A549 treated with RU486 at 1 μM for 4 hours (cell line): ENCODE results near the gene RBMS2. TPM values are rescaled to one million over a fixed set of nuclear protein-coding genes. Genes with fewer than 3 reads are reported as not detected.

Experiments
- total RNA-seq: library from RNA; stranded (reverse); fragments of 200-300 nt; extraction: Qiagen RNA extraction; gene quantifications from 5 replicates; pipeline ENCODE4 v1.2.3, GENCODE V29; 2022; ENCODE audit warnings: low read depth

The RBMS2 gene, protein sequence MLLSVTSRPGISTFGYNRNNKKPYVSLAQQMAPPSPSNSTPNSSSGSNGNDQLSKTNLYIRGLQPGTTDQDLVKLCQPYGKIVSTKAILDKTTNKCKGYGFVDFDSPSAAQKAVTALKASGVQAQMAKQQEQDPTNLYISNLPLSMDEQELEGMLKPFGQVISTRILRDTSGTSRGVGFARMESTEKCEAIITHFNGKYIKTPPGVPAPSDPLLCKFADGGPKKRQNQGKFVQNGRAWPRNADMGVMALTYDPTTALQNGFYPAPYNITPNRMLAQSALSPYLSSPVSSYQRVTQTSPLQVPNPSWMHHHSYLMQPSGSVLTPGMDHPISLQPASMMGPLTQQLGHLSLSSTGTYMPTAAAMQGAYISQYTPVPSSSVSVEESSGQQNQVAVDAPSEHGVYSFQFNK
- total RNA-seq, result 10.4 to 14.5 TPM (median 13.6 TPM) in 5 replicates

DNA sequence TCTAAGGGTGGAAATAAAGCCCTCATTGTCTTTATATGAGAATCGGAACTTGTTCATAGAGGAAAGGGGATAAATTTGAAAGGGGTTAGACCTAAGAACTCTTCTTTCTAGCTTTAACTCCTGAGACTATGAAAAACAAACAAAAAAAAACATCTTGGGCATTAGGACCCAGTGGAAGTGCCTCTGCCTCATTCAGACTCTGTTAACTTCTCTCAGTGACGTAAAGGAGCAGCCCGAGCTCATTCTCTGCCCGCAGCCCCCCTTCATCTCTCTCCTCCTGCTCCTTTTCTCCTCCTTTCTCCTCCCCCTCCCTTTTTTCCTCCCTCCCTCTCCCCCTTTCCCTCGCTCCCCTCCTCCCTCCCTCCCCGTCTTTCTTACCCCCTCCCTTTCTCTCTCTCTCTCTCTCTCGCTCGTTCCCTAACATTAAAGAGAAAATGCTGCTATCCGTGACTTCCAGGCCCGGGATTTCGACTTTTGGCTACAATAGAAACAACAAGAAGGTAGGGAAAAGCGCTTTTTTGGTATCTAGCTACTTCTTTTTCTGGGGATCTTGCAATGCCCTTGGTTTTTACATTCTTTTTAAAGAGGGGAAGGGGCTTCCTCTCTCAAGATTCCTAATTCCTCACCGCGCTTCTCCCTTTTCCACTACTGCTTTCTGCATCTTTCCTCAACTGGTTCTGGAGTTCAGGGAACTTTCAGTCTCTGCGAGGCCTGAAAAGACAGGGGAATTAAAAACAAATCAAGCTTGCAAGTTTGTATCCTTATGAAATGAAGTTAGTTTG is at the start of gene RBMS2:
Gene RBMS2, plus strand, starts transcription at position 231 of the 782 bp plus-strand sequence. Its CDS starts 204 bp downstream, at position 435.

DNA sequence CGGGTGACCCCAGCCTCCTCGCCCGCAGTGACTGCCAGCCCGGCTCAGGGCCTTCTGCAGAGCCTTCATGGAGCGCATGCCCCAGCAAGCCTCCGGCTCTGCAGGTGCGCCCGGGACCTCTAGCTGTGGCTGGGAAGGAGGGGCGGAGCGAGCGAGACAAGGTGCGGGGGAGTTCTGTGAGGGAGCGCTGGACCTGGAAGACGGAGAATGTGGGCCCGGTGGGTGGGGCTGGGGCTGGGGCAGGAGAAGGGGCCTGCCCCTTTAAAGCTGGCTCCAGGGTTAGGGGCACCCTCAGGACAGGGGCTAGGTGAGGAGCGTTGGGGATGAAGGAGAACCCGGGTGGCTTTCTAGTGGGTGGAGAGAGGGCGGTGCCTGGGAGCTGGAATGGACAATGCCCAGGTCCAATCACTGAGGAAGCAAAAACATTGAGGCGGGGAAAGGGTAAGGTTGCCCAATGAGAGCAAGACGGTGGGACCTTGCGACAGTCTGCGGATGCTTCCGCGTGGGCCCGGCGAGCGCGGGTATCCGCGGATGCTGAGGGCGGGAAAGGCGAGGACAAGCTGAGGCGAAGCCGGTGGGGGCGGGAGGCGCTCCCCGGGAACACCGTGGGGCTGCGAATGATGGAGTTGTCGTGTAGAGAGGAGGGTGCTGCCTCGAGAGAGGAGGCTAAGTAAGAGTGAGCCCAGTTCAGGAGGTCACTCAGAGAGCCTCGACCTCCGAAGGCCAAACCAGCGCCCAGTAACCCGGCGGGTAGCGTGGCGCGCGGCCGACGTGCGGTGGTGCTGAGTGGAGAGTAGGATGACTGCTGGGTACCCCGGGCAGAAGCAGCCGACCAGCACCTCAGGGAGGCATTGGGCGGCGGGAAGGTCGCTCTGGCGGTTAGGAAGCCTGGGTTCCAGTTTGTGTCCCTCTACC is 33.3 kb upstream of the RBMS2 start, which contains the start of gene GLS2:
Gene GLS2, minus strand, starts transcription at position 121 of the 915 bp plus-strand sequence. Its CDS starts 43 bp downstream, at position 78.

DNA sequence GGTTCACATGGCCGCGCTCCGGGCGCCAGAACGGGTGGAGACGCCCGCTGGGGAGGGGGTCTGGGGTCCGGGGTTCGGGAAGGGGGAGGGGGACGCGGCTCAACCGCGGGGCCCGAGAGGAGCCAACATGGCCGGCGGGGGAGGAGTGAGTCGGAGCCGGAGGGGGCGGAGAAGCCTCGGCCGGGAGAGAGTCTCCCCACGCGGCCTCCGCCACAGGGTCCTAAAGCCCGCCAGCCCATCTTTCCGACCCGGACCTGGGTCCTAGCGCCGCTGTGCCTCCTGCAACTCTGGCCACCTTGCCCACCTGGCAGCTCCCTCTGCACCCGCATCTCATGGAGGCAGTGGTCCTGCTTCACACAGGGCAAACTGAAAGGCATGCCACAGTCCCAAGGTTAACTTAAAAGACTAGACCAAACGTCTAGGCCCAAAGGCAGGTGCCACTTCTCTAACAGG is 108.6 kb downstream of the RBMS2 start, which contains the start of gene BAZ2A:
Gene BAZ2A, minus strand, starts transcription at position 147 of the 453 bp plus-strand sequence. CDS start 12,796 bp downstream, outside the sequence.

Other genes with a start within 250 kb of the RBMS2 start
- gene CS, start 221.5 kb upstream of the RBMS2 start, total RNA-seq, result 152 to 175 TPM (median 157 TPM) in 5 replicates
- 117 to 168 TPM (median 137 TPM) in 5 replicates for gene CNPY2, start 205.8 kb upstream of the RBMS2 start, total RNA-seq
- 11.9 to 16.2 TPM (median 14.3 TPM) in 5 replicates for gene PAN2, start 187.8 kb upstream of the RBMS2 start, total RNA-seq
- 0.42 to 0.74 TPM (median 0.59 TPM) in 5 replicates for gene IL23A, start 182.9 kb upstream of the RBMS2 start, total RNA-seq
- gene STAT2, start 161.7 kb upstream of the RBMS2 start, total RNA-seq, result 10.6 to 11.7 TPM (median 11.3 TPM) in 5 replicates
- gene APOF, start 159.0 kb upstream of the RBMS2 start, total RNA-seq, result not detected in 5 replicates
- gene TIMELESS, start 72.4 kb upstream of the RBMS2 start, total RNA-seq, result 33.4 to 39.1 TPM (median 36.7 TPM) in 5 replicates
- gene MIP, start 67.2 kb upstream of the RBMS2 start, total RNA-seq, result not detected in 5 replicates
- 1.6 to 2.1 TPM (median 1.9 TPM) in 5 replicates for gene SPRYD4, start 53.2 kb upstream of the RBMS2 start, total RNA-seq
- 0.09 to 0.76 TPM (median 0.16 TPM) in 5 replicates for gene GLS2, start 33.7 kb upstream of the RBMS2 start, total RNA-seq
- 25.8 to 43.7 TPM (median 39.2 TPM) in 5 replicates for gene BAZ2A, start 108.5 kb downstream of the RBMS2 start, total RNA-seq
- 773 to 1,102 TPM (median 887 TPM) in 5 replicates for gene ATP5F1B, start 124.2 kb downstream of the RBMS2 start, total RNA-seq
- 245 to 446 TPM (median 429 TPM) in 5 replicates for gene PTGES3, start 166.5 kb downstream of the RBMS2 start, total RNA-seq
- gene NACA, start 203.5 kb downstream of the RBMS2 start, total RNA-seq, result 1,520 to 2,027 TPM (median 1,634 TPM) in 5 replicates
- gene PRIM1, start 230.5 kb downstream of the RBMS2 start, total RNA-seq, result 21.8 to 29.8 TPM (median 28.1 TPM) in 5 replicates
- gene HSD17B6, start 241.5 kb downstream of the RBMS2 start, total RNA-seq, result 0.51 to 2.1 TPM (median 1.7 TPM) in 5 replicates